ENCODE results near the gene VSIR. TPM values are rescaled to one million over a fixed set of nuclear protein-coding genes. Genes with fewer than 3 reads are reported as not detected.

VSIR gene
- total and polyA plus RNA-seq, 4 donors: 32.3 to 244 (median 84.5) TPM

- peaks cover 0 to 28% (median 8%) of the 10 kb centered on the region in 5 donors for H3K4me1 ChIP-seq (ENCODE audit: control insufficient read depth in 5 of 5, insufficient read depth in 5 of 5, low read length in 5 of 5)
- ATAC-seq (ENCODE audit: insufficient read depth, low FRiP score) (no peak), DNase-seq (no peak)
- H3K9ac ChIP-seq (ENCODE audit: insufficient read depth in 1 of 2, low read length in 2 of 2): no peak overlapping the region
- no peak overlapping the region for H3K4me3 ChIP-seq
- WGBS, 2 donors: 89 to 92% methylated on average over 5 of the region's 5 CpGs
- H3K9me3 ChIP-seq (ENCODE audit: control insufficient read depth in 4 of 4, insufficient read depth in 3 of 4, low read length in 3 of 4): no peaks in the 10 kb centered on the region
- no peak for TF ChIP-seq CTCF (IDR thresholded peaks at IDR 0.05; ENCODE audit: control extremely low read depth, extremely low read depth)
- H3K27me3 ChIP-seq (ENCODE audit: control insufficient read depth in 3 of 3, insufficient read depth in 3 of 3, low read length in 2 of 3): no peaks in the 10 kb centered on the region
- no peaks in the 10 kb centered on the region for H3K36me3 ChIP-seq (ENCODE audit: control insufficient read depth in 4 of 4, insufficient read depth in 4 of 4, low read length in 4 of 4)
- peak overlapping the region in 1 of 2 donors; percentile 16 for H3K27ac ChIP-seq (ENCODE audit: low read depth in 1 of 2, low read length in 1 of 2)
Observed at GRCh38 chr10:71734797-71735196, 38.5 kb downstream of the VSIR start.

GRCh38 chr10:71731791-71732190 lies 41.5 kb downstream of the VSIR start:
- H3K9ac ChIP-seq (ENCODE audit: insufficient read depth in 1 of 2, low read length in 2 of 2): no peak overlapping the region
- H3K4me3 ChIP-seq: no peak overlapping the region
- H3K27me3 ChIP-seq (ENCODE audit: control insufficient read depth in 3 of 3, insufficient read depth in 3 of 3, low read length in 2 of 3): no peaks in the 10 kb centered on the region
- 88 to 90% methylated on average over 12 of the region's 12 CpGs for WGBS, 2 donors
- no peak for TF ChIP-seq CTCF (IDR thresholded peaks at IDR 0.05; ENCODE audit: control extremely low read depth, extremely low read depth)
- H3K36me3 ChIP-seq (ENCODE audit: control insufficient read depth in 4 of 4, insufficient read depth in 4 of 4, low read length in 4 of 4): no peaks in the 10 kb centered on the region
- ATAC-seq (ENCODE audit: insufficient read depth, low FRiP score): no peak
- H3K9me3 ChIP-seq (ENCODE audit: control insufficient read depth in 4 of 4, insufficient read depth in 3 of 4, low read length in 3 of 4): no peaks in the 10 kb centered on the region
- DNase-seq: no peak
- peaks cover 3 to 34% (median 27%) of the 10 kb centered on the region in 5 donors for H3K4me1 ChIP-seq (ENCODE audit: control insufficient read depth in 5 of 5, insufficient read depth in 5 of 5, low read length in 5 of 5)
- no peak overlapping the region for H3K27ac ChIP-seq (ENCODE audit: low read depth in 1 of 2, low read length in 1 of 2)

GRCh38 chr10:71729161-71729636 lies 44.1 kb downstream of the VSIR start:
- peak overlapping the region in 1 of 2 donors; percentile 87 for H3K27ac ChIP-seq (ENCODE audit: low read depth in 1 of 2, low read length in 1 of 2)
- DNase-seq (peak in 2 of 3 donors; percentile 53 to 71), ATAC-seq (ENCODE audit: insufficient read depth, low FRiP score) (no peak)
- H3K4me3 ChIP-seq: no peak overlapping the region
- 15 to 31% methylated on average over 10 of the region's 10 CpGs for whole genome bisulfite sequencing, 2 donors
- TF ChIP-seq CTCF (IDR thresholded peaks at IDR 0.05; ENCODE audit: control extremely low read depth, extremely low read depth): no peak
- no peaks in the 10 kb centered on the region for H3K36me3 ChIP-seq (ENCODE audit: control insufficient read depth in 4 of 4, insufficient read depth in 4 of 4, low read length in 4 of 4)
- H3K4me1 ChIP-seq (ENCODE audit: control insufficient read depth in 5 of 5, insufficient read depth in 5 of 5, low read length in 5 of 5): peaks cover 3 to 31% (median 19%) of the 10 kb centered on the region in 5 donors
- no peak overlapping the region for H3K9ac ChIP-seq (ENCODE audit: insufficient read depth in 1 of 2, low read length in 2 of 2)
- H3K9me3 ChIP-seq (ENCODE audit: control insufficient read depth in 4 of 4, insufficient read depth in 3 of 4, low read length in 3 of 4): no peaks in the 10 kb centered on the region
- no peaks in the 10 kb centered on the region for H3K27me3 ChIP-seq (ENCODE audit: control insufficient read depth in 3 of 3, insufficient read depth in 3 of 3, low read length in 2 of 3)
